K562 (cell line): ENCODE data around the gene ALDH7A1. TPM values are rescaled to one million over a fixed set of nuclear protein-coding genes. Genes with fewer than 3 reads are reported as not detected.
A peak's percentile ranks its signal among the peaks of the same experiment; 100 is the strongest.

Experiments
- CBFA2T3 ChIP-seq: fragments of 450-650 bp; IDR thresholded peaks from 2 replicates; pipeline ENCODE4 v1.6.1; 2017
- DPF2 ChIP-seq: fragments of 450-650 bp; IDR thresholded peaks from 2 replicates; pipeline ENCODE4 v1.6.1; 2016
- GTF3C2 ChIP-seq: IDR thresholded peaks from 3 replicates; pipeline ENCODE4 v1.6.1; 2011; ENCODE audit warnings: borderline replicate concordance, mild to moderate bottlenecking, moderate library complexity; ENCODE audit not compliant: insufficient read length; ENCODE audit errors: extremely low read depth
- ID3 ChIP-seq, 2 experiments: fragments of 250-450 bp in 1 of 2; fragments of 450-650 bp in 1 of 2; sonication (Bioruptor Pico) in 1 of 2; IDR thresholded peaks; 2 replicates each; pipeline versions ENCODE4 v1.6.1 to v1.8.0; 2016 to 2021; ENCODE audit warnings: mild to moderate bottlenecking in 2 of 2, moderate library complexity in 2 of 2, missing compliant biosample characterization in 1 of 2, missing genetic modification characterization in 1 of 2
- POLR2G ChIP-seq: fragments of 200-400 bp; formaldehyde crosslinking; IDR thresholded peaks from 2 replicates; pipeline ENCODE4 v1.6.1; 2017; ENCODE audit warnings: low read depth, mild to moderate bottlenecking, antibody characterized with exemption, low read length, moderate library complexity
- POLR3G ChIP-seq: IDR thresholded peaks from 2 replicates; pipeline ENCODE4 v1.6.1; 2011; ENCODE audit not compliant: insufficient read length, insufficient replicate concordance; ENCODE audit errors: extremely low read depth
- PRDM10 ChIP-seq: fragments of 450-650 bp; IDR thresholded peaks from 2 replicates; pipeline ENCODE4 v1.6.1; 2018; ENCODE audit not compliant: partially characterized antibody
- PRPF4 ChIP-seq: fragments of 200-400 bp; formaldehyde crosslinking; IDR thresholded peaks from one replicate; pipeline ENCODE4 v1.6.1; 2017; ENCODE audit warnings: low read length, low read depth, mild to moderate bottlenecking; ENCODE audit not compliant: insufficient read depth, poor library complexity, severe bottlenecking
- RUNX1 ChIP-seq: sonication (generic); IDR thresholded peaks from 2 replicates; pipeline ENCODE4 v1.6.1; 2016; ENCODE audit warnings: antibody characterized with exemption, low read depth
- TCF7L2 ChIP-seq: fragments of 150-350 bp; IDR thresholded peaks from 2 replicates; pipeline ENCODE4 v1.6.1; 2016; ENCODE audit warnings: low read depth, mild to moderate bottlenecking, low read length, moderate library complexity
- TEAD4 ChIP-seq, 2 experiments: sonication (generic) in 1 of 2; formaldehyde crosslinking in 1 of 2; IDR thresholded peaks; 2 replicates each; pipeline versions ENCODE4 v1.6.1 to v1.8.0; 2012 to 2022; ENCODE audit warnings: borderline replicate concordance in 1 of 2, inconsistent platforms in 1 of 2, low read length in 1 of 2, mild to moderate bottlenecking in 1 of 2, missing genetic modification reagents in 1 of 2
- YY1 ChIP-seq, 3 experiments: IDR thresholded peaks; 2 replicates each; pipeline ENCODE4 v1.6.1; 2011; ENCODE audit warnings: low read length in 2 of 3, mild to moderate bottlenecking in 2 of 3, moderate library complexity in 2 of 3, borderline replicate concordance in 1 of 3, control low read depth in 1 of 3, low read depth in 1 of 3; ENCODE audit not compliant: insufficient read depth in 3 of 3, insufficient replicate concordance in 2 of 3, control insufficient read depth in 1 of 3, insufficient read length in 1 of 3; ENCODE audit errors: extremely low read depth in 1 of 3
- ZBTB17 ChIP-seq: fragments of 450-650 bp; formaldehyde crosslinking; IDR thresholded peaks from 2 replicates; pipeline ENCODE4 v1.4.0; 2020; ENCODE audit warnings: mild to moderate bottlenecking
- ZNF398 ChIP-seq: fragments of 250-450 bp; sonication (Bioruptor Pico); IDR thresholded peaks from 2 replicates; pipeline ENCODE4 v1.8.0; 2021; ENCODE audit warnings: moderate library complexity, mild to moderate bottlenecking, inconsistent platforms
- ZNF77 ChIP-seq: fragments of 250-450 bp; sonication (Bioruptor Pico); IDR thresholded peaks from 2 replicates; pipeline ENCODE4 v1.5.0; 2020
- polyA plus RNA-seq, 8 experiments: library from polyadenylated mRNA; depleted of rRNA in 4 of 8; stranded (reverse) in 5 of 8; unstranded in 3 of 8; fragments of >200 nt; fragmentation: Nextera tagmentation in 2 of 8; fragmentation: Illumina TruSeq in 1 of 8; extraction: Ambion mirVana in 2 of 8; extraction: Trizol in 1 of 8; gene quantifications; 2 replicates each; pipeline versions ENCODE4 v1.2.1 to v1.2.3, GENCODE V29; 2011 to 2014; ENCODE audit warnings: inconsistent platforms in 1 of 8, missing spikeins in 1 of 8
- total RNA-seq, 7 experiments: library from RNA; depleted of rRNA in 6 of 7; stranded (reverse); fragments of >200 nt in 6 of 7; fragmentation: Illumina TruSeq in 2 of 7; extraction: Trizol in 2 of 7; gene quantifications; 2 replicates each; pipeline versions ENCODE4 v1.2.1 to v1.2.3, GENCODE V29; 2011 to 2021; ENCODE audit warnings: low replicate concordance in 1 of 7
- TF ChIP-seq, protein P1 (sequence below): fragments of 250-450 bp; sonication (Bioruptor Pico); IDR thresholded peaks from 2 replicates; pipeline ENCODE4 v1.8.0; 2022; ENCODE audit warnings: moderate library complexity, mild to moderate bottlenecking, inconsistent platforms

ALDH7A1 gene
- total and polyA plus RNA-seq, 9 of the 15 experiments (the other 6 are each of a cell fraction or from before 2014, with no cell fraction given) = 0.04 to 0.49 TPM; not detected in 7

DNA sequence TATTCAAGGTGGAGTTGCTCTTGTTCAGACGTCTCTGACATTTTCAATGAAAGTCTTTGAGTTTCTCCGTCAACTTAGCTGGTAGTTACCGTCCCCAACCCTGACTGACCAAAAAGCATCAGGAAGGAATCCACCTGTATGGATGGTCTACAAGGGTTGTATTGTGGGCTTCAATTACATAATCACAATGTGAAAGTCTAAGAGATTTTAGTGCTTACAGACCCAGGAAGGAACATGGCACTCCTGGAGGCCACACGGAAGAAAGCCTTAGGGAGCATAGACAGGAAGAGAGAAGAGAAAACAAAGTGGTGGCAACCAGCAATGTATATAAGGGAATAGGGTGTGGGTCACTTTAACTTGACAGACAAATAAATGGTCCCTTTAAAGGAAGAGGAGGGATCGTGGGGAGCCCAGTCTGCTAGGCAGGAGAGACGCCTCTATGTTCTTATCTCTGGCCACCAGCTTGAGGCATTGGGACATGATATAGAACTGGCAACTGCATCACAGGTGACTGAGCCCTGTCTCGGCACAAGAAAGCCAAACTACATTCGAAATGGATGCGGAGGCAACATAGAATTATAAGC, 80.4 kb downstream of the ALDH7A1 start (continued):
- TF ChIP-seq GTF3C2 (no peak), TEAD4 (IDR thresholded peaks at IDR 0.05; ENCODE audit: low read length) (peak; percentile 95), TEAD4 (CRISPR knock-in tag; IDR thresholded peaks at IDR 0.05; ENCODE audit: borderline replicate concordance) (no peak), ID3 (CRISPR knock-in tag; IDR thresholded peaks at IDR 0.05) (no peak), ID3 (tag; IDR thresholded peaks at IDR 0.05) (peak; percentile 82), ZNF77 (CRISPR knock-in tag) (no peak), ZBTB17 (CRISPR knock-in tag) (no peak), CBFA2T3 (peak; percentile 96), POLR3G (no peak), ZNF398 (no peak), POLR2G (no peak), DPF2 (peak; percentile 93), RUNX1 (no peak; the same call in 1 of the 2 replicates), PRPF4 (no peak), YY1 (IDR thresholded peaks at IDR 0.05; ENCODE audit: borderline replicate concordance in 1 of 3, control insufficient read depth in 1 of 3, extremely low read depth in 1 of 3, insufficient read depth in 3 of 3, insufficient read length in 1 of 3, insufficient replicate concordance in 2 of 3, low read depth in 1 of 3, low read length in 2 of 3) (peak in 1 of 3 experiments; percentile 62), PRDM10 (peak; percentile 63), TCF7L2 (no peak)
- TF ChIP-seq, protein P1, sequence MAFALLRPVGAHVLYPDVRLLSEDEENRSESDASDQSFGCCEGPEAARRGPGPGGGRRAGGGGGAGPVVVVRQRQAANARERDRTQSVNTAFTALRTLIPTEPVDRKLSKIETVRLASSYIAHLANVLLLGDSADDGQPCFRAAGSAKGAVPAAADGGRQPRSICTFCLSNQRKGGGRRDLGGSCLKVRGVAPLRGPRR (CRISPR knock-in tag) = no peak
